Esophagus squamous epithelium (tissue), 5 donors: ENCODE results near the gene ITPK1. TPM values are rescaled to one million over a fixed set of nuclear protein-coding genes. Genes with fewer than 3 reads are reported as not detected.

ENCODE experiments used
- DNase-seq: peaks from one replicate; lab custom pipeline; 2025; lab: John Stamatoyannopoulos, UW
- H3K27ac ChIP-seq, 4 donors: fragments of 200-600 bp; sonication (generic); one replicate each; pipeline ENCODE4 v1.5.1; 2016 to 2019; ENCODE audit warnings: mild to moderate bottlenecking in 1 of 4
- H3K27me3 ChIP-seq, 4 donors: fragments of 200-600 bp; sonication (generic); 1 replicate in 3 of 4; 2 replicates in 1 of 4; pipeline versions ENCODE4 v1.5.1 to v1.6.0; 2017 to 2021; ENCODE audit warnings: antibody characterized with exemption in 1 of 4
- H3K36me3 ChIP-seq, 3 donors: fragments of 200-600 bp; sonication (generic); one replicate each; pipeline ENCODE4 v1.5.1; 2016 to 2019
- H3K4me1 ChIP-seq, 3 donors: fragments of 200-600 bp; sonication (generic); one replicate each; pipeline ENCODE4 v1.5.1; 2017 to 2019
- H3K4me3 ChIP-seq, 4 donors: fragments of 200-600 bp; sonication (generic); 1 replicate in 3 of 4; 2 replicates in 1 of 4; pipeline ENCODE4 v1.5.1; 2016 to 2019; ENCODE audit warnings: mild to moderate bottlenecking in 2 of 4, moderate library complexity in 1 of 4
- H3K9me3 ChIP-seq, 3 donors: fragments of 200-600 bp; sonication (generic); one replicate each; pipeline ENCODE4 v1.5.1; 2016 to 2019
- CTCF ChIP-seq, 6 experiments: fragments of 450-650 bp in 4 of 6; fragments of 200-600 bp in 2 of 6; sonication (generic) in 2 of 6; IDR thresholded peaks; one replicate each; pipeline ENCODE4 v1.5.1; 2016 to 2019; ENCODE audit warnings: antibody characterized with exemption in 6 of 6, mild to moderate bottlenecking in 4 of 6, moderate library complexity in 4 of 6
- POLR2A ChIP-seq, 4 donors: fragments of 450-650 bp; IDR thresholded peaks; one replicate each; pipeline ENCODE4 v1.6.1; 2017; ENCODE audit warnings: antibody characterized with exemption in 4 of 4, mild to moderate bottlenecking in 4 of 4, moderate library complexity in 3 of 4
- WGBS, 2 donors: methylation state at CpG; one replicate each; pipeline ENCODE4 v1.1.5; 2018; 5-methylcytosine and 5-hydroxymethylcytosine counted together
- intact Hi-C: fragments of 100-400 bp; cut with DNase I; formaldehyde crosslinking; loops from one replicate; pipeline ENCODE4 v1.15.0; 2022
- total RNA-seq, 4 donors: library from RNA; depleted of rRNA; stranded (reverse); fragments of >200 nt; gene quantifications; one replicate each; pipeline ENCODE4 v1.1.0, GENCODE V29; 2016
- donor health status: DM: yes; HTN: yes; CAD: no.

The ITPK1 gene
- total RNA-seq, 4 donors from 2014 or later = 14.2 to 34.5 (median 25.8) TPM

DNA sequence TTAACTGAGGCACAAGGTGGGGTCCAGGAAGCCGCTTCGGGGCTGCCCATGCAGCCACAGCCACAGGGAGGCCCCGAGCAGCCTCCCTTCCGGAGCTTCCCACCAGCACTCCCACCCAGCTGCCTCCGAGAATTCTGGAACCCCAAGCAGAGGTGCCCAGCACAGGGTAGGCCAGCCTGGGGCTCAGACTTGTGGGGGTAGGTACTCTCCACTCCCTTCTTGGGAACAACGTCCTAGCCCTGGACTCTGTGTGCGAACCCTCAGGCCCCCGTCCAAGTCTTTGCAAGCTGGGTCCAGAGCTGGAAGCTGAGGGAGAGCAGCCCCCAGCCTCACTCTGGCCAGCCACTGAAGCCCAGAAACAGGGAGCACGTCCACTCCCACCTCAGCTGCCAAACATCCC, 16.1 kb downstream of the ITPK1 start:
- Histone ChIP-seq H3K9me3 (no peaks in the 10 kb centered on the region), H3K27me3 (no peaks in the 10 kb centered on the region), H3K36me3 (no peaks in the 10 kb centered on the region), H3K4me1 (peaks cover 14 to 69% (median 18%) of the 10 kb centered on the region in 3 donors), H3K27ac (peak overlapping the region in 1 of 4 donors; percentile 28), H3K4me3 (no peak overlapping the region)
- no peak for DNase-seq
- TF ChIP-seq CTCF (IDR thresholded peaks at IDR 0.05) (no peak), POLR2A (IDR thresholded peaks at IDR 0.05) (no peak)
- intact Hi-C loops = no loop called here
- 93 to 98% methylated on average over 5 to 8 of the region's 9 CpGs for WGBS, 2 donors

- Histone ChIP-seq H3K27ac (peak overlapping the region in 2 of 4 donors; percentile 17 to 28), H3K27me3 (no peaks in the 10 kb centered on the region), H3K4me1 (peaks cover 11 to 69% (median 18%) of the 10 kb centered on the region in 3 donors), H3K9me3 (no peaks in the 10 kb centered on the region), H3K4me3 (no peak overlapping the region), H3K36me3 (no peaks in the 10 kb centered on the region)
- 71% methylated on average over 6 of the region's 7 CpGs; no CpG with 5 or more reads in 1 of the 2 donors for WGBS, 2 donors
- no peak for DNase-seq
- intact Hi-C loops = no loop called here
- TF ChIP-seq CTCF (IDR thresholded peaks at IDR 0.05) = no peak
- TF ChIP-seq POLR2A (IDR thresholded peaks at IDR 0.05) = no peak
Measured at GRCh38 chr14:93099196-93099595, 16.5 kb downstream of the ITPK1 start.

DNA sequence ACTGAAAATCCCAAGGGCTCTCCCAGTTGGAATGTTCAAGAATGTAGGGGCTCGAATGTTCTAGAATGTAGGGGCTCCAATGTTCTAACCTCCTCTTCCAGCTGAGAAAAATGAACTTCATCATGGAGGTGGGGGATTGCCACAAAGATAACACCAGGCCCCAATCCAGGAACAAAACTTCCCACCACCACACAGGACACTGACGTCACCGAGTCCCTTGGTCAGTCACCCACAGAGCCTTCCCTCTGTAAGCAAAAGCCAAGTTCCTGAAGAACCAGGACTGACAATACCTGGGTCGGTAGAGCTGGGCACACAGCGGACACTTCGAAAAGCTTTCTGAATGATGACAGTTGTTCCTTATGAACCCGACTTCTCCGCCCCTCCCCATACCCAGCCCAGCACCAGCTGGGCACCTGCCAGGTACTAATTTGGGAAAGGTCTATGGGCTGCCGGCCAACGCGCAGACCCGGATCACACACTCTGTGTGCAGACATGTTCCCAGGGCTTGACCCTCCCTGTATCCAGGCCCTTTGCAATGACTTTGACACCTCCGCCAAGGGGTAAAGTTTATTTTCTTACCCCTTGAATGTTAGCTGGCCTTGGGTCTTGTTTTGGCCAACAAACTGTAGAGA, 18.9 kb downstream of the ITPK1 start:
- H3K27me3 ChIP-seq = no peaks in the 10 kb centered on the region
- intact Hi-C loops = no loop called here
- 87 to 90% methylated on average over 7 to 10 of the region's 13 CpGs for WGBS, 2 donors
- peaks cover 7 to 81% (median 28%) of the 10 kb centered on the region in 3 donors for H3K4me1 ChIP-seq
- TF ChIP-seq POLR2A (IDR thresholded peaks at IDR 0.05) = no peak
- TF ChIP-seq CTCF (IDR thresholded peaks at IDR 0.05) = no peak
- H3K9me3 ChIP-seq = no peaks in the 10 kb centered on the region
- peak overlapping the region in 3 of 4 donors; percentile 10 to 31 (median 12) for H3K27ac ChIP-seq
- H3K36me3 ChIP-seq = no peaks in the 10 kb centered on the region
- no peak for DNase-seq
- H3K4me3 ChIP-seq = no peak overlapping the region

DNA sequence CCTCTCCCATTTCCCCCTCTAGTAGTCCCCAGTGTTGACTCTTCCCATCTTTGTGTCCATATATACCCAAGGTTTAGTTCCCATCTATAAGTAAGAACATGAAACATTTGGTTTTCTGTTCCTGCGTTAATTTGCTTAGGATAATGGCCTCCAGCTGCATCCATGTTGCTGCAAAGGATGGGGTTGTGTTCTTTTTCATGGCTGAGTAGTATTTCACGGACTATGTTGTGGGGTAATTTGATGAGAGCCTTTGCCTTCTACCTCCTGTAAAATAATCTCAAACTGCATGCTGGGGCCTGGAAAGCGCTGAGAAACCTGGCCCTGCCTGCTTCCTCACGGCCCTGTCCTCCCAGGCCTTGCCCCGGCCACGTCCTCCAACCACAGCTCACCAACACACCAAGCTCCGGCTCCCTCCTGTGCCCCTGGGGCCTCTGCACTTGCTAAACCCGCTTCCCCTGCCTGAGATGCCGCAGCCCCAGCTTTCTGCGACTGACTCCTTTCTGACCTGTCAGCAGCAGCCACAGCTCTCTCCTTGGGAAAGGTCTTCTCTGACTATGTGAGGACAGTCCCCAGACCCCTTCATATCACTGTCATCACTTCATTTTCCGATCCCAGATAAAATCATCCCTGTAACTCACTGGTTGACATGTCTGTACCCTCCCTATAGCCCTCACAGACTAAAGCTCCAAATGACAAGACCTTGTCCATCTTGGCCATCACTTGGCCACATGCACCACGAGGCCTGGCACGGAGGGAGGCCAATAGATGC, 19.8 kb downstream of the ITPK1 start:
- peaks cover 8 to 85% (median 37%) of the 10 kb centered on the region in 3 donors for H3K4me1 ChIP-seq
- no peaks in the 10 kb centered on the region for H3K9me3 ChIP-seq
- peak overlapping the region in 1 of 4 donors; percentile 29 for H3K27ac ChIP-seq
- DNase-seq = no peak
- no peak for TF ChIP-seq POLR2A (IDR thresholded peaks at IDR 0.05)
- no peak for TF ChIP-seq CTCF (IDR thresholded peaks at IDR 0.05)
- H3K36me3 ChIP-seq = no peaks in the 10 kb centered on the region
- H3K4me3 ChIP-seq = no peak overlapping the region
- intact Hi-C loops = no loop called here
- 88% methylated on average over 11 to 12 of the region's 13 CpGs for WGBS, 2 donors
- no peaks in the 10 kb centered on the region for H3K27me3 ChIP-seq
